HS-27A (cell line): ENCODE results near the gene MRPL9.

Source experiments
- DNase-seq: peaks from one replicate; pipeline ENCODE4 v3.0.0-alpha.2; 2012; ENCODE audit warnings: low read depth, missing footprints

MRPL9 gene

DNA sequence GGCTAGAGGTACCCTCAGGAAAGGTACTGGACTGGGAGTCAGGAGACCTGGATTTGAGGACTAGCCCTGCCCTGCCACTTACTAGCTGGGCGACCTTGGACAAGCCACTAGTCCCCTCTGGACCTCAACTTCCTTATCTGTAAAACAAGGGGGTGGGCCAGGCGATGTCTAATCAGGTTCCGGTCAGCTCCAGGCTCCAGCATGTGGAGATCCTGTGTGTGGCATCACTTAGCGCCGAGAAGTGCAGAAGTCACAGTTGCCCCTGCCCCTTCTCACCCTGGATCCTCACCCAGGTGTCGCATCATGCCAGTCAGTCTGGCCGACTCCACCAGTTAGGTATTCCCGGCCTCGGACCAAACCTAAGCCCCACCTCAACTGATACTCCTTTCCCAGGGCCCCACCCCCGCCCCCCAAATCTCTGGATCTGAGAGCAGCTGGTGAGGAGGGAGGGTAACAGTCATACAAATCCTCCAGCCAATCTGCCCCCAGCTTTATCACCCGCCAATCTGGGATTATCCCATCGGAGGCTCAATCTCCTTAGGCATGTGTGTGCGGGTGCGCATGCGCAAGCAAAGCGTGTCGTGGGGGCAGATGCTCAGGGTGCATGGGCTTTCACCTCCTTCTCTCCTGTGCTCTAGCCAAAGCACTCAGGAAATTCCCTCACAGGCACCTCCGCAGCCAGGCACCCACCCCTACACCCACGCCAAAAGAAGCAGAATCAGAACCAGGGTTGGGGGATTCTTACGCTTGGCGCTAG lies 52.1 kb downstream of the MRPL9 start:
- no peak for DNase-seq

DNA sequence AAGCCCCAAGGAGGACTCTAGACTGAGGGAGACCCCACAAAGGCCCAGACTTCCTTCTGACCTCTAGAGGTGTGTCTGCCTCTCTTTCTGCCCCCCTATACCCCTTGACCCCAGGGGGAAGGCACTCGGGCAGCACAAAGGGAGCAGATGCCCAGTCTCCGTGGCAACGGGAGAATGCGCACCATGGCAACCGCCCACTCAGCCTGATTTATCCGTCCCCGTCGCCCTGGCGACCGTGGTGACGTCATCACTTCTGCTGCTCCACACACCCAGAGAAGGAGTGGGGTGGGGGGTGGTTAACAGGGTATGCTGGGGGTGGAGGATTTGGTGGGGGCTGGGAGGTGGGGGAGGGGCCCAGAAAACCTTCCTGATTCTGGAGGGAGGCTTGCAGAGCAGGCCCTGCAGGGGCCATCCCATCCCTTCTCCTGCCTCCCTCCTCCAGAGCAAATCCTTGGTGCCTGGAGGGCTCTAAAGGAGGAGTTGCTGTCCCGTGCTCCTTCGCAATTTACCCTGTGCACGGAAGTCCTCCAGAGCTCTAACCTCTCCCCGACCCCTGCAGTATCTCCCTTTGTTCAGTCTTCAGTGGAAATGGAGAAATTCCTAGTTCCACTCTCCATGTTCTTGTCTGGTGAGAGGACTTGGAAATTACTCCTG lies 53.0 kb downstream of the MRPL9 start:
- no peak for DNase-seq
